OCI-LY1 (cell line): ENCODE results near the gene SPC25.

Experiments
- H2AFZ ChIP-seq: fragments of 200-600 bp; sonication (generic), shearing (Covaris generic); 2 replicates; pipeline ENCODE4 v1.6.0; 2014; ENCODE audit warnings: antibody characterized with exemption, mild to moderate bottlenecking, low read length
- H3F3A ChIP-seq: fragments of 200-600 bp; sonication (generic), shearing (Covaris generic); 2 replicates; pipeline ENCODE4 v1.6.0; 2014; ENCODE audit warnings: mild to moderate bottlenecking, antibody characterized with exemption, low read length, moderate library complexity; ENCODE audit not compliant: insufficient read depth
- H3K27ac ChIP-seq: fragments of 200-600 bp; sonication (generic); 2 replicates; pipeline ENCODE4 v1.5.1; 2014; ENCODE audit warnings: low read length, mixed run types, mild to moderate bottlenecking, low read depth; ENCODE audit not compliant: poor library complexity, severe bottlenecking
- H3K27me3 ChIP-seq: fragments of 200-600 bp; sonication (generic); 2 replicates; pipeline ENCODE4 v1.6.0; 2014; ENCODE audit warnings: antibody characterized with exemption, mild to moderate bottlenecking, low read length, moderate library complexity; ENCODE audit not compliant: insufficient read depth
- H3K36me3 ChIP-seq: fragments of 200-600 bp; sonication (generic); 2 replicates; pipeline ENCODE4 v1.6.1; 2014; ENCODE audit warnings: mild to moderate bottlenecking, antibody characterized with exemption, low read length, moderate library complexity, mixed read lengths; ENCODE audit not compliant: insufficient read depth
- H3K4me1 ChIP-seq: fragments of 200-600 bp; sonication (generic); 2 replicates; pipeline ENCODE4 v1.5.1; 2014; ENCODE audit warnings: mild to moderate bottlenecking, low read length, moderate library complexity; ENCODE audit not compliant: insufficient read depth, severe bottlenecking
- H3K4me2 ChIP-seq: fragments of 200-600 bp; sonication (generic), shearing (Covaris generic); 2 replicates; pipeline ENCODE4 v1.6.1; 2014; ENCODE audit warnings: low read length
- H3K4me3 ChIP-seq: fragments of 200-600 bp; sonication (generic); 2 replicates; pipeline ENCODE4 v1.5.1; 2014; ENCODE audit warnings: low read length, low read depth, mild to moderate bottlenecking, mixed read lengths; ENCODE audit not compliant: poor library complexity, severe bottlenecking
- H3K79me2 ChIP-seq: fragments of 200-600 bp; shearing (Covaris generic); 2 replicates; pipeline ENCODE4 v1.6.1; 2016; ENCODE audit warnings: mixed run types, low read length, mixed read lengths; ENCODE audit not compliant: insufficient read depth
- H3K9ac ChIP-seq: fragments of 200-600 bp; sonication (generic), shearing (Covaris generic); 2 replicates; pipeline ENCODE4 v1.6.1; 2014; ENCODE audit warnings: mild to moderate bottlenecking, low read length, mixed read lengths
- H3K9me2 ChIP-seq: fragments of 200-600 bp; sonication (generic), shearing (Covaris generic); 2 replicates; pipeline ENCODE4 v1.6.1; 2014; ENCODE audit warnings: low read depth, mild to moderate bottlenecking, low read length, mixed read lengths
- H3K9me3 ChIP-seq: fragments of 200-600 bp; shearing (Covaris generic); 2 replicates; pipeline ENCODE4 v1.6.1; 2014; ENCODE audit warnings: low read length, mixed read lengths
- H4K20me1 ChIP-seq: fragments of 200-600 bp; sonication (generic), shearing (Covaris generic); 2 replicates; pipeline ENCODE4 v1.6.0; 2016; ENCODE audit warnings: mild to moderate bottlenecking, low read length; ENCODE audit not compliant: insufficient read depth
- EZH2 ChIP-seq: fragments of 200-600 bp; sonication (generic), shearing (Covaris generic); IDR thresholded peaks from 2 replicates; pipeline ENCODE4 v1.8.0; 2017; ENCODE audit warnings: borderline replicate concordance, mixed run types, mild to moderate bottlenecking, antibody characterized with exemption, low read length, moderate library complexity, mixed read lengths
- TF ChIP-seq, protein P1 (sequence below): fragments of 200-600 bp; sonication (generic), shearing (Covaris generic); IDR thresholded peaks from 2 replicates; pipeline ENCODE4 v1.5.1; 2017; ENCODE audit warnings: mild to moderate bottlenecking, antibody characterized with exemption, low read length, moderate library complexity, mixed read lengths

Gene SPC25

GRCh38 chr2:168920504-168921157 is 30.4 kb upstream of the SPC25 start:
- no peaks in the 10 kb centered on the region for H3K9me2 ChIP-seq
- no peaks in the 10 kb centered on the region for H3K79me2 ChIP-seq
- no peak overlapping the region for H2AFZ ChIP-seq
- H3K36me3 ChIP-seq, result no peaks in the 10 kb centered on the region
- no peaks in the 10 kb centered on the region; the same call in 1 of the 2 replicates for H3K27me3 ChIP-seq
- H3K4me1 ChIP-seq, result no peaks in the 10 kb centered on the region
- H3K9me3 ChIP-seq, result no peaks in the 10 kb centered on the region
- H3K27ac ChIP-seq, result no peak overlapping the region
- H3K9ac ChIP-seq, result no peak overlapping the region
- no peak overlapping the region for H3K4me3 ChIP-seq
- TF ChIP-seq, protein P1, sequence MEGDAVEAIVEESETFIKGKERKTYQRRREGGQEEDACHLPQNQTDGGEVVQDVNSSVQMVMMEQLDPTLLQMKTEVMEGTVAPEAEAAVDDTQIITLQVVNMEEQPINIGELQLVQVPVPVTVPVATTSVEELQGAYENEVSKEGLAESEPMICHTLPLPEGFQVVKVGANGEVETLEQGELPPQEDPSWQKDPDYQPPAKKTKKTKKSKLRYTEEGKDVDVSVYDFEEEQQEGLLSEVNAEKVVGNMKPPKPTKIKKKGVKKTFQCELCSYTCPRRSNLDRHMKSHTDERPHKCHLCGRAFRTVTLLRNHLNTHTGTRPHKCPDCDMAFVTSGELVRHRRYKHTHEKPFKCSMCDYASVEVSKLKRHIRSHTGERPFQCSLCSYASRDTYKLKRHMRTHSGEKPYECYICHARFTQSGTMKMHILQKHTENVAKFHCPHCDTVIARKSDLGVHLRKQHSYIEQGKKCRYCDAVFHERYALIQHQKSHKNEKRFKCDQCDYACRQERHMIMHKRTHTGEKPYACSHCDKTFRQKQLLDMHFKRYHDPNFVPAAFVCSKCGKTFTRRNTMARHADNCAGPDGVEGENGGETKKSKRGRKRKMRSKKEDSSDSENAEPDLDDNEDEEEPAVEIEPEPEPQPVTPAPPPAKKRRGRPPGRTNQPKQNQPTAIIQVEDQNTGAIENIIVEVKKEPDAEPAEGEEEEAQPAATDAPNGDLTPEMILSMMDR, result peak; percentile 57
- no peak for TF ChIP-seq EZH2
- H4K20me1 ChIP-seq, result no peaks in the 10 kb centered on the region
- no peak overlapping the region for H3K4me2 ChIP-seq
- no peaks in the 10 kb centered on the region for H3F3A ChIP-seq

DNA sequence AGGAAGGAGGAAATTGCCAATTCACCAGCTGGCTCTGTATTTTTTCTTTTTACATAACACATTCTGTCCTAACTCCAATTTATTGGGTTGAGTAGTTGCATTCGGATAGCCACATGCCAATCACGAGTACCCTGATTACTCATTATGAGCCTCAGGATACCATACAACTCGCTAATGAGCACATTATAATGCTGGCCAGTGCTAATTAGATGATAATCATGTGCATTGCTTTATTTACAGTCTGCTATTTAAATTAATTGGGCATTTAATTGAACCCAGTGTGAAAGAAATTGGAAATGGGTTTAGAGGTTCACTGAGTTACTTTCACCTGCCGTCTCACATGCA is 26.1 kb upstream of the SPC25 start:
- TF ChIP-seq, protein P1, result no peak
- TF ChIP-seq EZH2, result no peak

DNA sequence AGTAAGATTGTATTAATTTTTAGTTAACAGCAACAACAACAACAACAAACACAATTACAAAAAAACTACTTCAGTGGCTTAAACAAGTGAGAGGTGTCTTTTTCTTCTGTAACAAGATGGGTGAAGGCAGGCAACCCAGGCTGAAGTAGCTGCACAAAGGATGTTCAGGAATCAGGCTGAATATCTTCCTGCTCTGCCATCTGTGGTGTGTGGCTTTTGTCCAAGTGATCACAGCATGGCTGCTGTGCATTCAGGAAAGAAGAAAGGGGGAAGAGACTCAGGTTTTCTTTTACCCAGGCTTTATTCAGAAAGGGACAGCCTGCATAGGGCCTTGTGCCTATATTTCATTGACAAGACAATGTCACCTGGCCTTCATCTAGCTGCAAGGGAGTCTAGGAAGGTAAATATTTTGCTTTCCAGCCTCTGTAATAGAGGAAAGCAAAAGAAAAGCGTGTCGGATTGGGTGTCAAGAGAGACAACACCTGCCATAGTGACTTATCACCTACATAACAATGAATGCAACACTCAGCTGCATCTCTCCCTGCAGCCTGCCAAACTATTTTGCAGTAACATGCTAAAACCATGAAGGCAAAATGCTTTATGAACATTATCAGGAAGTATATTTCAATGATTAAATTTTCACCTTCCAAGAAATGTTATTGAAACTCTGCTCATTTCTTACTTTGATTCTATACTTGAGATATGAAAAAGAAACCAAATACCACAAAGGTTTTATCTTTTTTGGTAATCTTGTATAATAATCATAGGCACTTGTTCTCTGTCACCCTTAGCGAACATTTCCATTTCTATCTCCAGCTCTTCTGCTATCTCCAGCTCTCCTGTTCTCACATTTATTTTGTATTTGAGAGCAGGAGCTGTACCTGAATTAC is 25.5 kb upstream of the SPC25 start:
- Histone ChIP-seq H3K9ac (no peak overlapping the region), H3K9me3 (no peaks in the 10 kb centered on the region), H3K4me1 (no peaks in the 10 kb centered on the region), H3K36me3 (no peaks in the 10 kb centered on the region), H3K4me2 (no peak overlapping the region), H3K79me2 (no peaks in the 10 kb centered on the region), H3K4me3 (no peak overlapping the region), H2AFZ (no peak overlapping the region), H3K9me2 (no peaks in the 10 kb centered on the region), H3F3A (no peaks in the 10 kb centered on the region), H3K27ac (no peak overlapping the region), H3K27me3 (no peaks in the 10 kb centered on the region; the same call in 1 of the 2 replicates), H4K20me1 (no peaks in the 10 kb centered on the region)
- no peak for TF ChIP-seq EZH2
- TF ChIP-seq, protein P1, result no peak

More for the DNA sequence above, 26.1 kb upstream of the SPC25 start:
- Histone ChIP-seq H3K36me3 (no peaks in the 10 kb centered on the region), H4K20me1 (no peaks in the 10 kb centered on the region), H3K79me2 (no peaks in the 10 kb centered on the region), H3K4me3 (no peak overlapping the region), H3K27me3 (no peaks in the 10 kb centered on the region; the same call in 1 of the 2 replicates), H3K27ac (no peak overlapping the region), H3K4me1 (no peaks in the 10 kb centered on the region), H3K4me2 (no peak overlapping the region), H3K9me2 (no peaks in the 10 kb centered on the region), H3K9me3 (no peaks in the 10 kb centered on the region), H3K9ac (no peak overlapping the region), H2AFZ (no peak overlapping the region), H3F3A (no peaks in the 10 kb centered on the region)
